PFSK-1 (cell line): ENCODE results near the gene C2CD5.

Experiments used
- FOXP2 ChIP-seq: optimal IDR thresholded peaks from 2 replicates; pipeline ENCODE3; 2011; ENCODE audit warnings: borderline replicate concordance, control low read depth, inconsistent platforms; ENCODE audit not compliant: insufficient read depth; ENCODE audit errors: extremely low read length, extremely low read depth
- POLR2AphosphoS5 ChIP-seq: IDR thresholded peaks from 2 replicates; pipeline ENCODE4 v1.6.1; 2012; ENCODE audit warnings: low read depth, mild to moderate bottlenecking, control low read depth, low read length, moderate library complexity
- SIN3A ChIP-seq: IDR thresholded peaks from 2 replicates; pipeline ENCODE4 v1.6.1; 2012; ENCODE audit warnings: mild to moderate bottlenecking, low read length, moderate library complexity, borderline replicate concordance; ENCODE audit not compliant: insufficient read depth
- TAF1 ChIP-seq: IDR thresholded peaks from 2 replicates; pipeline ENCODE4 v1.6.1; 2012; ENCODE audit warnings: low read length, control low read depth, borderline replicate concordance; ENCODE audit not compliant: insufficient read depth
- TF ChIP-seq, protein P1 (sequence below), 2 experiments: IDR thresholded peaks; 2 replicates each; pipeline versions ENCODE4 v1.6.1 to v1.8.0; 2011 to 2012; ENCODE audit warnings: low read depth in 2 of 2, low read length in 2 of 2, control low read depth in 1 of 2, inconsistent platforms in 1 of 2, mild to moderate bottlenecking in 1 of 2, moderate library complexity in 1 of 2; ENCODE audit not compliant: insufficient read depth in 1 of 2

GRCh38 chr12:22518060-22518719 is 26.2 kb downstream of the C2CD5 start:
- TF ChIP-seq POLR2AphosphoS5: no peak
- TF ChIP-seq, protein P1, sequence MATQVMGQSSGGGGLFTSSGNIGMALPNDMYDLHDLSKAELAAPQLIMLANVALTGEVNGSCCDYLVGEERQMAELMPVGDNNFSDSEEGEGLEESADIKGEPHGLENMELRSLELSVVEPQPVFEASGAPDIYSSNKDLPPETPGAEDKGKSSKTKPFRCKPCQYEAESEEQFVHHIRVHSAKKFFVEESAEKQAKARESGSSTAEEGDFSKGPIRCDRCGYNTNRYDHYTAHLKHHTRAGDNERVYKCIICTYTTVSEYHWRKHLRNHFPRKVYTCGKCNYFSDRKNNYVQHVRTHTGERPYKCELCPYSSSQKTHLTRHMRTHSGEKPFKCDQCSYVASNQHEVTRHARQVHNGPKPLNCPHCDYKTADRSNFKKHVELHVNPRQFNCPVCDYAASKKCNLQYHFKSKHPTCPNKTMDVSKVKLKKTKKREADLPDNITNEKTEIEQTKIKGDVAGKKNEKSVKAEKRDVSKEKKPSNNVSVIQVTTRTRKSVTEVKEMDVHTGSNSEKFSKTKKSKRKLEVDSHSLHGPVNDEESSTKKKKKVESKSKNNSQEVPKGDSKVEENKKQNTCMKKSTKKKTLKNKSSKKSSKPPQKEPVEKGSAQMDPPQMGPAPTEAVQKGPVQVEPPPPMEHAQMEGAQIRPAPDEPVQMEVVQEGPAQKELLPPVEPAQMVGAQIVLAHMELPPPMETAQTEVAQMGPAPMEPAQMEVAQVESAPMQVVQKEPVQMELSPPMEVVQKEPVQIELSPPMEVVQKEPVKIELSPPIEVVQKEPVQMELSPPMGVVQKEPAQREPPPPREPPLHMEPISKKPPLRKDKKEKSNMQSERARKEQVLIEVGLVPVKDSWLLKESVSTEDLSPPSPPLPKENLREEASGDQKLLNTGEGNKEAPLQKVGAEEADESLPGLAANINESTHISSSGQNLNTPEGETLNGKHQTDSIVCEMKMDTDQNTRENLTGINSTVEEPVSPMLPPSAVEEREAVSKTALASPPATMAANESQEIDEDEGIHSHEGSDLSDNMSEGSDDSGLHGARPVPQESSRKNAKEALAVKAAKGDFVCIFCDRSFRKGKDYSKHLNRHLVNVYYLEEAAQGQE (IDR thresholded peaks at IDR 0.05; ENCODE audit: insufficient read depth in 1 of 2, low read depth in 2 of 2, low read length in 2 of 2): no peak
- no peak for TF ChIP-seq TAF1
- TF ChIP-seq SIN3A: peak; percentile 83; the same call in 1 of the 2 replicates
- TF ChIP-seq FOXP2: no peak
